Pancreas (tissue), 10 donors: ENCODE data around the gene LAMA2. TPM values are rescaled to one million over a fixed set of nuclear protein-coding genes. Genes with fewer than 3 reads are reported as not detected.

ENCODE experiments used
- ATAC-seq, 4 donors: fragments of 200-7000 bp; cut with Tn5 transposase; one replicate each; pipeline versions ENCODE4 v1.8.0 to v1.9.1; 2020; ENCODE audit warnings: mild to moderate bottlenecking in 4 of 4, moderate library complexity in 4 of 4
- DNase-seq, 6 donors: peaks; one replicate each; pipeline ENCODE4 v3.0.0-alpha.2; 2020
- FAIRE-seq: peaks from 2 replicates; lab custom pipeline; 2012; peaks lifted over from hg19 to GRCh38; lab: Jason Lieb, UNC
- H3K27ac ChIP-seq, 4 donors: fragments of 200-600 bp; sonication (generic); 1 replicate in 3 of 4; 2 replicates in 1 of 4; pipeline versions ENCODE4 v1.5.0 to v1.8.0; 2020
- H3K27me3 ChIP-seq, 4 donors: fragments of 200-600 bp; one replicate each; pipeline ENCODE4 v1.8.0; 2021
- H3K36me3 ChIP-seq, 3 donors: fragments of 200-600 bp; sonication (generic) in 1 of 3; one replicate each; pipeline versions ENCODE4 v1.5.0 to v1.8.0; 2020 to 2021
- H3K4me1 ChIP-seq, 3 donors: fragments of 200-600 bp; one replicate each; pipeline ENCODE4 v1.8.0; 2021
- H3K4me3 ChIP-seq, 4 donors: fragments of 200-600 bp; sonication (generic) in 2 of 4; one replicate each; pipeline versions ENCODE4 v1.5.0 to v1.8.0; 2020 to 2021
- H3K9me3 ChIP-seq, 4 donors: fragments of 200-600 bp; one replicate each; pipeline ENCODE4 v1.8.0; 2021
- WGBS, 2 donors: extraction: QIAGEN DNeasy Blood & Tissue Kit; methylation state at CpG; one replicate each; pipeline ENCODE4 v1.1.7; 2013; 5-methylcytosine and 5-hydroxymethylcytosine counted together
- intact Hi-C, 3 donors: fragments of 100-400 bp; cut with DNase I; formaldehyde crosslinking; loops; one replicate each; pipeline versions ENCODE4 v1.11.1 to v1.14.2; 2022
- polyA plus RNA-seq, 2 donors: library from polyadenylated mRNA; stranded (reverse); fragments of 200-250 nt; gene quantifications; one replicate each; pipeline ENCODE4 v1.2.3, GENCODE V29; 2013
- total RNA-seq, 6 donors: library from RNA; stranded (reverse); fragmentation: NEBNext Ultra II Directional in 4 of 6; extraction: Animal tissue kit (Norgen Biotek cat#: 25700) in 4 of 6; gene quantifications; one replicate each; pipeline versions ENCODE4 v1.2.1 to v1.2.4, GENCODE V29; 2021 to 2023
- TF ChIP-seq, protein P1 (sequence below), 4 donors: fragments of 200-600 bp; sonication (generic) in 3 of 4; IDR thresholded peaks; one replicate each; pipeline versions ENCODE4 v1.5.0 to v1.8.0; 2021; ENCODE audit warnings: antibody characterized with exemption in 4 of 4
- donor health status: healthy with polysubstance abuse.
- donor health status: DM: no; HTN: no; CAD: no; lungs with moderate emphysema.
- donor health status: DM: no; HTN: no; CAD: no.
- donor health status: control.
- donor health status: control.
- donor health status: Bipolar disorder and iron deficiency.
- donor health status: DM: yes; HTN: yes; CAD: no.
- donor health status: DM: no; HTN: no; CAD: no.
- donor health status: DM: no; HTN: no; CAD: no.
- donor health status: DM: yes; HTN: yes; CAD: no.

Gene LAMA2
- total and polyA plus RNA-seq, 8 donors: 1.2 to 26.2 (median 6.2) TPM

DNA sequence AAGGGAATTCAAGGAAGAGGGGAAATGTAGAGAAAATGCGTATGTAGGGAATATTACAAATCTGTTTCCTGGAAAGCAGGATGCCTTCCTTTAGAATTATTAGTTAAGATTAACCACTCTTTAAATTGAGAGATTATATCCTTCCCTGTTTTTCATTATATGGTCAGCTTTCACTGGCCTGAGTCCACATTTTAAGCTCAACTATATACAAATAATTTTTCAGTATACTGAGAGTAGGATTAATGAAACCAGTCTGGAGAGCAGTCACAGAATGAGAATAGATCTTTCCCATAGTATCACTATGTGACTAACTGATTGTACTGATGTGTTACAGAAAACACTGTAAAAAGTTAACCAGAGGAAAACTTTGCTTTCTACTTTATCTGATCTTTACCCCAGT, 306.3 kb downstream of the LAMA2 start:
- no peak overlapping the region for H3K27ac ChIP-seq
- no peaks in the 10 kb centered on the region for H3K36me3 ChIP-seq
- FAIRE-seq (no peak), ATAC-seq (no peak), DNase-seq (no peak)
- TF ChIP-seq, protein P1, sequence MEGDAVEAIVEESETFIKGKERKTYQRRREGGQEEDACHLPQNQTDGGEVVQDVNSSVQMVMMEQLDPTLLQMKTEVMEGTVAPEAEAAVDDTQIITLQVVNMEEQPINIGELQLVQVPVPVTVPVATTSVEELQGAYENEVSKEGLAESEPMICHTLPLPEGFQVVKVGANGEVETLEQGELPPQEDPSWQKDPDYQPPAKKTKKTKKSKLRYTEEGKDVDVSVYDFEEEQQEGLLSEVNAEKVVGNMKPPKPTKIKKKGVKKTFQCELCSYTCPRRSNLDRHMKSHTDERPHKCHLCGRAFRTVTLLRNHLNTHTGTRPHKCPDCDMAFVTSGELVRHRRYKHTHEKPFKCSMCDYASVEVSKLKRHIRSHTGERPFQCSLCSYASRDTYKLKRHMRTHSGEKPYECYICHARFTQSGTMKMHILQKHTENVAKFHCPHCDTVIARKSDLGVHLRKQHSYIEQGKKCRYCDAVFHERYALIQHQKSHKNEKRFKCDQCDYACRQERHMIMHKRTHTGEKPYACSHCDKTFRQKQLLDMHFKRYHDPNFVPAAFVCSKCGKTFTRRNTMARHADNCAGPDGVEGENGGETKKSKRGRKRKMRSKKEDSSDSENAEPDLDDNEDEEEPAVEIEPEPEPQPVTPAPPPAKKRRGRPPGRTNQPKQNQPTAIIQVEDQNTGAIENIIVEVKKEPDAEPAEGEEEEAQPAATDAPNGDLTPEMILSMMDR (IDR thresholded peaks at IDR 0.05): no peak
- intact Hi-C loops: no loop called here
- WGBS, 2 donors: 83 to 90% methylated on average over 1 of the region's 1 CpG
- no peak overlapping the region for H3K4me3 ChIP-seq
- no peaks in the 10 kb centered on the region for H3K9me3 ChIP-seq
- H3K27me3 ChIP-seq: no peaks in the 10 kb centered on the region
- no peaks in the 10 kb centered on the region for H3K4me1 ChIP-seq

DNA sequence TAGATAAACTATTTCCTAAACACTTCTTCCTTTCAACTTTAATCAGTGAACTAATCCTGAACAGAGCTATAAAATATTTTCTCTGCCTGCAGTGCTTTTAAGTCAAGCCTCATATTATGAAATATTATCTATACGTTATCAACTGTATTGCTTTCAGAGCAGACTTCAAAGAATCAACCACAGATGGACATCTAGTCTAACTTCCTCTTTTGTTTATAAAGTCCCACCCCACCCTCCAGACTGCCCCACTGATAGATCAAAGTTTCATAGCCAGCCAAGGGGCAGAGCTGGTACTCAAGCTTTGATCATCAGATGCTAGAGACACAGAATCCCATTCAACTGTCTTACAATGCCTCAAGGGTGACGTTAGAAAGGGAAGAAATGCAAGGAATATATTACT, 308.3 kb downstream of the LAMA2 start:
- no peaks in the 10 kb centered on the region for H3K36me3 ChIP-seq
- intact Hi-C loops: no loop called here
- H3K9me3 ChIP-seq: no peaks in the 10 kb centered on the region
- ATAC-seq (no peak), FAIRE-seq (no peak), DNase-seq (no peak)
- no peak overlapping the region for H3K27ac ChIP-seq
- 59 to 61% methylated on average over 2 of the region's 2 CpGs for WGBS, 2 donors
- TF ChIP-seq, protein P1 (IDR thresholded peaks at IDR 0.05): no peak
- H3K4me1 ChIP-seq: no peaks in the 10 kb centered on the region
- H3K4me3 ChIP-seq: no peak overlapping the region
- no peaks in the 10 kb centered on the region for H3K27me3 ChIP-seq

- intact Hi-C loops: no loop called here
Observed at GRCh38 chr6:129192458-129192989, 309.6 kb downstream of the LAMA2 start.

GRCh38 chr6:129194306-129194941, 311.5 kb downstream of the LAMA2 start:
- no peaks in the 10 kb centered on the region for H3K4me1 ChIP-seq
- intact Hi-C loops: no loop called here
- FAIRE-seq (no peak), DNase-seq (no peak), ATAC-seq (no peak)
- TF ChIP-seq, protein P1 (IDR thresholded peaks at IDR 0.05): no peak
- no peaks in the 10 kb centered on the region for H3K36me3 ChIP-seq
- no peaks in the 10 kb centered on the region for H3K27me3 ChIP-seq
- no peak overlapping the region for H3K4me3 ChIP-seq
- no peak overlapping the region for H3K27ac ChIP-seq
- no peaks in the 10 kb centered on the region for H3K9me3 ChIP-seq
- WGBS, 2 donors: 74 to 82% methylated on average over 7 of the region's 7 CpGs

More at GRCh38 chr6:129192458-129192989, 309.6 kb downstream of the LAMA2 start:
- Histone ChIP-seq H3K27me3 (no peaks in the 10 kb centered on the region), H3K4me1 (no peaks in the 10 kb centered on the region), H3K4me3 (no peak overlapping the region), H3K9me3 (no peaks in the 10 kb centered on the region), H3K27ac (no peak overlapping the region), H3K36me3 (no peaks in the 10 kb centered on the region)
- FAIRE-seq (no peak), DNase-seq (no peak), ATAC-seq (no peak)
- 81 to 90% methylated on average over 14 of the region's 14 CpGs for WGBS, 2 donors
- TF ChIP-seq, protein P1 (IDR thresholded peaks at IDR 0.05): no peak

GRCh38 chr6:129195161-129195560, 312.2 kb downstream of the LAMA2 start:
- H3K9me3 ChIP-seq: no peaks in the 10 kb centered on the region
- no peaks in the 10 kb centered on the region for H3K4me1 ChIP-seq
- H3K27me3 ChIP-seq: no peaks in the 10 kb centered on the region
- FAIRE-seq (no peak), ATAC-seq (no peak), DNase-seq (no peak)
- no peaks in the 10 kb centered on the region for H3K36me3 ChIP-seq
- TF ChIP-seq, protein P1 (IDR thresholded peaks at IDR 0.05): no peak
- 56 to 69% methylated on average over 2 of the region's 2 CpGs for WGBS, 2 donors
- intact Hi-C loops: no loop called here
- no peak overlapping the region for H3K4me3 ChIP-seq
- H3K27ac ChIP-seq: no peak overlapping the region
